ENCODE data around the gene NEUROG1.
A peak's percentile ranks its signal among the peaks of the same experiment; 100 is the strongest.

Gene NEUROG1

GRCh38 chr5:135535820-135536801 lies at the start of gene NEUROG1:
Gene NEUROG1 (minus strand): TSS chr5:135535964. CDS start chr5:135535690, 274 bp downstream.
- no peak for DNase-seq

GRCh38 chr5:135584918-135585317 lies 49.2 kb upstream of the NEUROG1 start:
- DNase-seq, result no peak

GRCh38 chr5:135584276-135584675 lies 48.5 kb upstream of the NEUROG1 start:
- DNase-seq, result no peak

GRCh38 chr5:135582099-135582781 lies 46.5 kb upstream of the NEUROG1 start:
- DNase-seq, result no peak

GRCh38 chr5:135578685-135579341 lies 43.0 kb upstream of the NEUROG1 start, which contains the start of gene CXCL14:
Gene CXCL14 (minus strand): TSS chr5:135578991. CDS start chr5:135578778, 213 bp downstream.
- DNase-seq, result peak in 1 of 2 donors; percentile 17

- DNase-seq, result no peak
Observed at GRCh38 chr5:135578305-135578684, 42.5 kb upstream of the NEUROG1 start.

GRCh38 chr5:135577421-135577820 lies 41.7 kb upstream of the NEUROG1 start:
- no peak for DNase-seq

GRCh38 chr5:135576075-135576599 lies 40.4 kb upstream of the NEUROG1 start:
- no peak for DNase-seq

GRCh38 chr5:135574493-135574892 lies 38.7 kb upstream of the NEUROG1 start:
- DNase-seq, result no peak

GRCh38 chr5:135571902-135572301 lies 36.1 kb upstream of the NEUROG1 start:
- no peak for DNase-seq

- DNase-seq, result no peak
Observed at GRCh38 chr5:135571066-135571609, 35.4 kb upstream of the NEUROG1 start.

- no peak for DNase-seq
Observed at GRCh38 chr5:135570453-135570764, 34.6 kb upstream of the NEUROG1 start.

- DNase-seq, result no peak
Observed at GRCh38 chr5:135569755-135570452, 34.1 kb upstream of the NEUROG1 start.

GRCh38 chr5:135568923-135569360 lies 33.2 kb upstream of the NEUROG1 start:
- no peak for DNase-seq

- DNase-seq, result no peak
Observed at GRCh38 chr5:135568246-135568645, 32.5 kb upstream of the NEUROG1 start.

GRCh38 chr5:135567661-135568060 lies 31.9 kb upstream of the NEUROG1 start:
- DNase-seq, result no peak

- DNase-seq, result no peak
Observed at GRCh38 chr5:135566422-135567400, 30.9 kb upstream of the NEUROG1 start.

- peak; percentile 42 to 59 for DNase-seq
Observed at GRCh38 chr5:135565725-135566421, 30.1 kb upstream of the NEUROG1 start.

- no peak for DNase-seq
Observed at GRCh38 chr5:135565266-135565665, 29.5 kb upstream of the NEUROG1 start.

GRCh38 chr5:135564331-135564730 lies 28.6 kb upstream of the NEUROG1 start:
- DNase-seq, result no peak
